ENCODE measurements around the gene MAK.

GRCh38 chr6:10747251-10747972 is 90.9 kb downstream of the MAK start, which contains the start of gene TMEM14B:
- TF ChIP-seq CTCF (IDR thresholded peaks at IDR 0.05) (no peak), PREB (CRISPR knock-in tag; IDR thresholded peaks at IDR 0.05; ENCODE audit: borderline replicate concordance) (no peak), IRF1 (CRISPR knock-in tag; IDR thresholded peaks at IDR 0.05) (no peak), TEAD4 (CRISPR knock-in tag; IDR thresholded peaks at IDR 0.05) (no peak), NR1H2 (CRISPR knock-in tag; IDR thresholded peaks at IDR 0.05) (no peak), ATF3 (CRISPR knock-in tag; conservative IDR thresholded peaks at IDR 0.05) (no peak), MLX (CRISPR knock-in tag; IDR thresholded peaks at IDR 0.05) (no peak), NFYB (CRISPR knock-in tag; conservative IDR thresholded peaks at IDR 0.05; ENCODE audit: low read depth) (no peak), AFF4 (CRISPR knock-in tag; IDR thresholded peaks at IDR 0.05; ENCODE audit: borderline replicate concordance) (no peak), TCF7 (CRISPR knock-in tag; IDR thresholded peaks at IDR 0.05; ENCODE audit: low read depth) (no peak), NR2C2 (CRISPR knock-in tag; IDR thresholded peaks at IDR 0.05) (no peak)

Data from WTC11 (cell line).